ENCODE results near the gene CENPS.
"Not testable (repeated sequence)": the region's sequence is repeated elsewhere in the genome, so short reads cannot be mapped to it uniquely, and the experiment has no call there.

Gene CENPS

GRCh38 chr1:10430216-10431069 is at the start of gene CENPS:
Gene CENPS (plus strand): TSS chr1:10430433. CDS start chr1:10430518, 85 bp downstream.
- DNase-seq (ENCODE audit: low read depth): no peak

DNA sequence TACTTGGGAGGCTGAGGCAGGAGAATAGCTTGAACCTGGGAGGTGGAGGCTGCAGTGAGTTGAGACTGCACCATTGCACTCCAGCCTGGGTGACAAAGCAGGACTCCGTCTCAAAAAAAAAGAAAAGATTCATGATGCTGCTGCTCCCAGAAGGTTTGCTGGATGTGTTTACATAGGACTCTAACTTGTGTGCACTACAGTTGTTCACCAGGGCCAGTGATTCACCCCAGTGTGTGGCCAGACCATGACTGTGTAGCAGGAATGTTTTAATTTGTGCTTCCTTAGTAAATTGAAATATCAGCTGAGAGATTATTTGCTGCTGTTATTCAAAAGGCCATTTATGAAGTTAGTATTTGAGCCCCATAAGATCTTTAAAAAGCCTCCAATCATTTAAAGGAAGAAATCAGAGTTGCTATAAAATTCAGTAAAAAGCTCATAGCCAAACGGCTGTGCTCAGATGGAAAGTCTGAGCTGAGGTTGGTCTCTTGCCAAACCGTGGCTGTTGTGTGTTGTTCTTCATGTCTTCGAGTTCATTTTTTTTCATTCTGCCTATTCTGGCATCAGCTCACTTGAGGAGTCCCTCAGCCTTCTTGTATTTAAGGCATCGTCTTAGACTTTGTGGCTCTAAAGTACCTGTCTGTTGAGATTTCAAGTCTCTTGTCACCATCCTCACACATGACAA is 49.5 kb upstream of the CENPS start:
- DNase-seq (ENCODE audit: low read depth): peak; percentile 86

GRCh38 chr1:10383630-10384029 is 46.6 kb upstream of the CENPS start:
- DNase-seq (ENCODE audit: low read depth): no peak

GRCh38 chr1:10384219-10384618 is 46.0 kb upstream of the CENPS start:
- no peak for DNase-seq (ENCODE audit: low read depth)

DNA sequence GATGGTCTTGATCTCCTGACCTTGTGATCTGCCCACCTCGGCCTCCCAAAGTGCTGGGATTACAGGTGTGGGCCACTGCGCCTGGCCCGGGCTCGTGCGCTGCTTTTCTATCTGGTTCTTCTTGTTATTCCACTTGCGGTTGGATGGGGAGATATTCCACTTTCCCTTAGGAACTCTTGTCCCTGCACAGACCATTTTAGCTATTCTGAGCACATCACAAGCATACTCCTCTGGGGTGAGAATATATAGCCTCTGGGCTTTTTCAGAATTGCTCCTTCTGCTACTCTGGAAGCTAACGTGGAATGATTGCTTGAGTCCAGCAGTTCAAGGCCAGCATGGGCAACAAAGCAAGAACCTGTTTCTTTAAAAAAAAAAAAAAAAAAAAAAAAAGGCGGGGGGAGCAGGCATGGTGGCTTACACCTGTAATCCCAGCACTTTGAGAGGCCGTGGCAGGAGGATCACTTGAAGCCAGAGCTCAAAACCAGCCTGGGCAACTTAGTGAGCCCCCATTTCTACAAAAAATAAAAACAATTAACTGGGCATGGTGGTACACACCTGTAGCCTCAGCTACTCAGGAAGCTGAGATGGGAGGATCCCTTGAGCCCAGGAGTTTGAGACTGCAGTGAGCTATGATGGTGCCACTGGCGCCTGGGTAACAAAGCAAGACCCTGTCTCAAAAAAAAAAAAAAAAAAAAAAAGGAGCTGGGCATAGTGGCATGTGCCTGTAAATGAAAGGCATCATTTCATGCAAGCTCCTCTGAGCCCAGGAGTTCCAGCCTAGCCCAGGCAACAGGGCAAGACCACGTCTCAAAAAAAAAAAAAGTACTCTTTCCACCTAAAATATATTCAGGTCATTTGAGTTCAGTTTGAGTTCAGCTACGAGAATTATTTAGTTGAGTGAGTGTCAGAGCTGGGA is 43.2 kb upstream of the CENPS start:
- DNase-seq (ENCODE audit: low read depth): no peak

- DNase-seq (ENCODE audit: low read depth): no peak
Measured at GRCh38 chr1:10387677-10388386, 42.4 kb upstream of the CENPS start.

GRCh38 chr1:10388387-10388715 is 41.9 kb upstream of the CENPS start:
- no peak for DNase-seq (ENCODE audit: low read depth)

GRCh38 chr1:10389271-10389973 is 40.8 kb upstream of the CENPS start:
- DNase-seq (ENCODE audit: low read depth): no peak

DNA sequence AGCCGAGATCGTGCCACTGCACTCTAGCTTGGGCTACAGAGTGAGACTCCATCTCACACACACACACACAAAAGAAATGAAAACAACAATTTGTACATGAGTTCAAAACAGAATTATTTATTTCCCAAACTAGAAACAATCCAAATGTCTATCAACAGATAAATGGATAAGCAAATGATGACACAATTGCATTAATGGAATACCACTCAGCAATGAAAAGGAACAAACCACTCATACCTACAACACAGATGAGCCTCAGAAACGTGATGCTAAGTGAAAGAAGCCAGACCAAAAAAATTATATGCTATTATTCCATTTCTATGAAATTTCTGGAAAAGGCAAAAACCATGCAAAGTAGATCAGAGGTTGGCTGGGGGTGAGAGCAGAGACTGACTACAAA is 33.4 kb upstream of the CENPS start:
- no peak for DNase-seq (ENCODE audit: low read depth)

GRCh38 chr1:10398278-10398733 is 31.9 kb upstream of the CENPS start:
- DNase-seq (ENCODE audit: low read depth): no peak

DNA sequence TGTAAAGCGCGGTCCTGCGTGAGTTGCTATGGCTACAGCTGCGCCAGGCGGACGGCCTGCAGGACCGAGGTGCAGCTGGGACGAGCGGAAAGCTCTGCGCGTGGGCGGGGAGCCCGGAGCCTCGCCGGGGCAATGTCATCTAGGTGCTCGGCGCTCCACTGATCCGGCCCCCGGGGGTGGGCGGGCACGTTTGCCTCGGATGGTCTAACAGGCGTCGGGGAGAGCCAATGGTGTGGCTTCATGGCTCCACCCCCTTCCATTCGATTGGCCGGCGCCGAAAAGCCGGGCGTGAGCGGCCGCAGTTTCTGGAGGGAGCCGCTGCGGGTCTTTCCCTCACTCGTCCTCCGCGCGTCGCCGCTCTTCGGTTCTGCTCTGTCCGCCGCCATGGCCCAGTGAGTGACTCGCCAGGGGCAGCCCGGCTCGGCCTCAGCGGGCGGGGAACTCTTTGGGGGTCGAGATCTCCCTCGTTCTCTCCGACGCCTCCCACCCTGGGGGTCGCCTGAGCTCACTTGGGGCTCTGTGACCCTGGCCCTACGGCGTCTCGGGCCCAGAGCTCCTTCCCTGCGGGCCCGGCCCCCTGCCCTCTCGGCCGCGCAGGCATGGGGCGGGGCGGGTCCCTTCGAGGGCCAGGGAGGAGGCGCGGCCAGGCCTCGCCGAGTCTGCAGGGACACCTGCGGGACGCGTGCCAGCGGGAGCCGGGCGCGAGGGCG is 31.3 kb upstream of the CENPS start, which contains the start of gene PGD:
Gene PGD, plus strand, starts transcription at position 331 of the 710 bp plus-strand sequence. Its CDS starts 54 bp downstream, at position 385.
- peak; percentile 89 for DNase-seq (ENCODE audit: low read depth)

DNA sequence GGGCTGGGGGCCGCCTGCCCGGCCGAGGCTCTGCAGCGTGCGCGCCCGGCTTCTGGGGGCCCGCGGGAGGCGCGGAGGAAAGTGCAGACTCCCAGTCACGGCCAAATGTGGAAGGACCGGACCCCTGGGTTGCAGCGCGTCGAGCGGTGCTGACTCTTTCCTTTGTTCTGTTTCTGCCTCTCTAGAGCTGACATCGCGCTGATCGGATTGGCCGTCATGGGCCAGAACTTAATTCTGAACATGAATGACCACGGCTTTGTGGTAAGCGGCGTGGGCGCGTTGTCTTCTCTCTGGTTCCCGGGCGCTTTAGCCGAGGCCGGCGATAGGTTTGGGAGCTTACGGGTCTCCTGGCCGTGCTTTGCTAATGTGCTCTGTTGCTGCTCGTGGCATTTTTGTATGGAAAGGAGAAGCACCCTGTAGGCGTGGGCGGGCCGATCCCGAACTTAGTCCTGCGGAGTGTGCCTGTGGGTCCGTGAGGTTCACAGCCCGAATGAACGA is 30.7 kb upstream of the CENPS start:
- DNase-seq (ENCODE audit: low read depth): no peak

GRCh38 chr1:10400013-10400412 is 30.2 kb upstream of the CENPS start:
- DNase-seq (ENCODE audit: low read depth): no peak

DNA sequence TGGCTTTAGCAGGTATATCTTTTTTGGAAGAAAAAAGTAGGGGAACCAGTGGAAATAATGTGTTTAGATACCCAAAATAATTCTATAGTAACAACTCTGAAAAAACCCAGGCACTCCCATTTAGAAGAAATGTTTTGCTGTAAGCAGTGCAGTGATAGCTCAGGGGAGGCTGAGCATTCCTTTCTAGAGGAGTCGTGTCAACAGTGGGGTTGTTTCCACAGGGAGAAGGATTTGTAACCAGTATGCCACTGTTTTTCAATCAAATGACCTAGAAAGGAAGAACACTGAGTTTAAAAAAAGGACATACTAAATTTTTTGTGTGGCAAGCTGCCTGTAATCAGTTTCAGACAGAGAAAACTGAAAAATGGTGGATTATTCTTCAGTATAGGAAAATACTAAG is 29.0 kb upstream of the CENPS start:
- no peak for DNase-seq (ENCODE audit: low read depth)

DNA sequence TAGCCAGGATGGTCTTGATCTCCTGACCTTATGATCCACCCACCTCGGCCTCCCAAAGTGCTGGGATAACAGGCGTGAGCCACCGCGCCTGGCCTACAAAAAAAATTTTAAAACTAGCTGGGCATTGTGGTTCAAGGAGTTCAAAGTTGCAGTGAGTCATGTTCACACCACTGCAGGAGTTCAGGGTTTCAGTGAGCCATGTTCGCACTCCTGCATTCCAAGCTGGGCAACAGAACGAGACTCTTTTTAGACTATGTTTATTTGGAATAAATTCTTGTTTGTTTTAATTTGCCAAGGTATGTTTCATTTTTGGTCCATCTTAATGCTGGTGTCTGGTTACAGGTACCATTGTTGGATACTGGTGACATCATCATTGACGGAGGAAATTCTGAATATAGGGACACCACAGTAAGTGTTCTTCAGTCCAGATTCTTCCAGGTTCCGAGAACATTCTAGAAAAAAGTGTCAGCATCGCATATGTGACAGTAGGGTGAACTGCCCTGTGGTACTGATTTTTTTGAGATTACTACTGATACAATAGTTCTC is 27.4 kb upstream of the CENPS start:
- no peak for DNase-seq (ENCODE audit: low read depth)

DNA sequence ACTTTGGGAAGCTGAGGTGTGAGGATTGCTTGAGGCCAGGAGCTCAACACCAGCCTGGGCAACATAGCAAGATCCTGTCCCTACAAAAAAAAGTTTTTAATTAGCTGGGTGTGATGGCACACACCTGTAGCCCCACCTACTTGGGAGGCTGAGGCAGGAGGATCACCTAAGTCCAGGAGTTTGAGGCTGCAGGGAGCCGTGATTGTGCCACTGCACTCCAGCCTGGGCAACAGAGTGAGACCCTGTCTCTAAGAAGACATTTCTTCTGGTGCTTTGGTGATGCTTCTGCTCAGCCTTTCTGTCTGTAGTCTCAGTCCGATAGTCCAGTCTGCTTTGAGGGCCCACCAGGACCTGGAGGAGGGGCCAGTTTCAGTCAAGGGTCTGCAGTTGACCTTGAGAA is 23.0 kb upstream of the CENPS start:
- DNase-seq (ENCODE audit: low read depth): no peak

DNA sequence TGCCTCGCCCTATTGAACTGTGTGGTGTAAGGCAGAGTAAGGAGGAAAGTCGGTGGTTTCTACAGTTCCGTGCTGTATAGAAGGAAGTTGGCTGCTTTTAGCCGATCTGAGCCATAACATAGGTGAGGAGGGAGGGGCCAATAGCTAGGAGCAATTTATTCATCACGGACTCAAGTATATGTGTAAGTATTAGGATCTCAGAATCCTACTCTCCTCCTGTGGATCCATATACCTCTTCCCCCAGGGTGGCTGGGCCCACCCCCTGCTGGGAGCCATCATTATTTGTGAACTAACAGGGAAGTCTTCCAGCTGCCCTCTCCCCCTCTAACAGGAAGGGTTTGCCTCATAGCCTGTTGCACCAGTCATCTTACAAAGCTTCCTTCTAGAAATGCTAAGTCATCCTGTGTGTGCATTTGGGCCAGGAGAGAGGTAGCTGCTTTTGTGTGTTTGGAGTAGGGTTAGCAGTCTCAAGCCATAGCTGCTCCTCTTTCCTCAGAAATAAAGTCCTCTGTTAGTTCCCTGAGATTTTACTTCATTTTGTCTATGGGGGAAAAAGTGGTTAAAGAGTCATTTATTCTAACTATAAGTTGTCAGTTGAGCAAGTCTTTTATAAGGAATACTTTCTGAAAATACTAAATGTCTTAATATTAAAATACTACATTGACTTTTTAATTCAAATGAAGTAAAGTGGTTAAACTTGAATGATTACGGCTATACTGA is 14.9 kb upstream of the CENPS start:
- no peak for DNase-seq (ENCODE audit: low read depth)

DNA sequence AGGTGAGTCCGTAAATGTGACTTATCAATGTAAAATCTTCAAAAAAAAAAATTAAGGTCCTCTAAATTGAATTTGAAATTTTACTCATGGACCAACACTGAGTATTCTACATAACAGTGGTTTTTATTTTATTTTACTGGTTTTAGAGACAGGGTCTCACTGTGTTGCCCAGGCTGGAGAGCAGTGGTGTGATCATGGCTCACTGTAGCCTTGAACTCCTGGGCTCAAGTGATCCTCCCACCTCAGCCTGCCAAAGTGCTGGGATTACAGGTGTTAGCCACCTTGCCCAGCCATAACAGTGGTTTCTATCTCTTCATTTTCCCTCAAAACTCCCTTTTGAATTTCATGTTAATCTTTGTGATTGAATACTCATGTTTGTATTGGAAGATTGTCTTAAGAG is 14.3 kb upstream of the CENPS start:
- DNase-seq (ENCODE audit: low read depth): not testable (repeated sequence)

GRCh38 chr1:10418741-10419140 is 11.5 kb upstream of the CENPS start:
- not testable (repeated sequence) for DNase-seq (ENCODE audit: low read depth)
